Right cardiac atrium (tissue), 5 donors: Measurements from ENCODE around the gene RARB. TPM values are rescaled to one million over a fixed set of nuclear protein-coding genes. Genes with fewer than 3 reads are reported as not detected.

Experiments used
- ATAC-seq, 2 donors: fragments of 200-7000 bp; cut with Tn5 transposase; one replicate each; pipeline versions ENCODE4 v1.8.0 to v1.9.1; 2020; ENCODE audit warnings: moderate library complexity in 2 of 2, mild to moderate bottlenecking in 1 of 2
- DNase-seq, 3 donors: peaks; one replicate each; pipeline ENCODE4 v3.0.0-alpha.2; 2020
- H3K27ac ChIP-seq: one replicate; pipeline ENCODE4 v1.5.1; 2013; ENCODE audit warnings: mild to moderate bottlenecking, low read length, control low read depth, moderate library complexity
- H3K27me3 ChIP-seq: one replicate; pipeline ENCODE4 v1.6.1; 2013; ENCODE audit not compliant: control insufficient read depth, insufficient read depth
- H3K4me1 ChIP-seq: one replicate; pipeline ENCODE4 v1.6.1; 2013; ENCODE audit warnings: low read length; ENCODE audit not compliant: control insufficient read depth, insufficient read depth
- H3K4me3 ChIP-seq: one replicate; pipeline ENCODE4 v1.5.1; 2013; ENCODE audit warnings: low read length, control low read depth
- H3K9me3 ChIP-seq: one replicate; pipeline ENCODE4 v1.6.1; 2013; ENCODE audit warnings: low read length; ENCODE audit not compliant: control insufficient read depth
- WGBS: extraction: QIAGEN DNeasy Blood & Tissue Kit; methylation state at CpG from one replicate; pipeline ENCODE4 v1.1.7; 2013; 5-methylcytosine and 5-hydroxymethylcytosine counted together
- intact Hi-C, 4 donors: fragments of 100-400 bp; cut with DNase I; formaldehyde crosslinking; loops; one replicate each; pipeline versions ENCODE4 v1.11.0 to v1.14.0; 2022 to 2023
- polyA plus RNA-seq: library from polyadenylated mRNA; stranded (reverse); fragments of 200-250 nt; gene quantifications from one replicate; pipeline ENCODE4 v1.2.3, GENCODE V29; 2013
- total RNA-seq, 4 donors: library from RNA; stranded (reverse); fragmentation: NEBNext Ultra II Directional; extraction: Animal tissue kit (Norgen Biotek cat#: 25700); gene quantifications; one replicate each; pipeline ENCODE4 v1.2.1, GENCODE V29; 2021
- donor health status: healthy with polysubstance abuse.
- donor health status: DM: no; HTN: yes; CAD: no.
- donor health status: DM: no; HTN: no; CAD: no.
- donor health status: DM: no; HTN: yes; CAD: no; lungs with severe emphysema.
- donor health status: DM: yes; HTN: yes; CAD: no.

The RARB gene
- total and polyA plus RNA-seq, 5 donors: 9.5 to 26.4 (median 24.0) TPM

DNA sequence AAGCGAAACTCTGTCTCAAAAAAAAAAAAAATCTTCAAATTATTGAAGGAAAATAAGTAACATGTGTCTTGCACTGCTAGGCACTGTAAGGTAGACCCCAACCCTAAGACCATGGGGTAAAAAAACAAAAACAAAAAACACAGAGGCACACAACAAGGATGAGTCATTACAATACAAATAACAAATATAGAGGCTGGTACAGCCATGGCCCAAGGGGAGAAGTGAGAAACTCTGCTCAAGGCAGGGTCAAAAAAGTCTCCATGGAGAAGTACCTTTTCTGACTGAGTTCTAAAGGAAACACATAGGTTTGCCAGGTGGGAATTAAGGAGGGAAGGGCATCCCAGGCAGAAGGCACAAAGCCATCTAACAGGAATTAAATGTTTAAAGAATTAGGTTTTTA lies 182.1 kb downstream of the RARB start:
- H3K9me3 ChIP-seq: no peaks in the 10 kb centered on the region
- ATAC-seq: no peak
- intact Hi-C loops: no loop called here
- H3K4me3 ChIP-seq: no peak overlapping the region
- H3K27me3 ChIP-seq: no peaks in the 10 kb centered on the region
- H3K4me1 ChIP-seq: no peaks in the 10 kb centered on the region
- H3K27ac ChIP-seq: no peak overlapping the region
- DNase-seq: no peak
- 98% methylated on average over 1 of the region's 1 CpG for WGBS

DNA sequence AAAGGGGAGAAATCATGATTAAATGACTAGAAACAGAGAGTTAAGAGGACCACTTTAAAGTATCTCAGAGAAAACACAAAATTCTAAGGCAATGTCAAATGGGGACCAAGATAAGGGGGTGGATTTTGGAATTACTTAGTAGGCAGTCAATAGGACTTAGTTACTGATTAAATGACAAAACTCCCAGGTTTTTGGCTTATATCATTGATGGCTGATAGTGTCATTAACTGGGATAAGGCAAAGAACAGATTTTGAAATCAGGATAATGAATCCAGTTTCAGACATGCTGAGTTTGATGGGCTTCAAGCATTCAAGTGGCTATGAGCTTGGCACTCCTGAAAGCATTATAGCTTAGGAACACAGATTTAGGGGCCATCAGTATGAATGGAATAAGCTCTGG lies 182.7 kb downstream of the RARB start:
- intact Hi-C loops: no loop called here
- no peak for DNase-seq
- no peak for ATAC-seq
- Histone ChIP-seq H3K27me3 (no peaks in the 10 kb centered on the region), H3K27ac (no peak overlapping the region), H3K9me3 (no peaks in the 10 kb centered on the region), H3K4me1 (no peaks in the 10 kb centered on the region), H3K4me3 (no peak overlapping the region)

DNA sequence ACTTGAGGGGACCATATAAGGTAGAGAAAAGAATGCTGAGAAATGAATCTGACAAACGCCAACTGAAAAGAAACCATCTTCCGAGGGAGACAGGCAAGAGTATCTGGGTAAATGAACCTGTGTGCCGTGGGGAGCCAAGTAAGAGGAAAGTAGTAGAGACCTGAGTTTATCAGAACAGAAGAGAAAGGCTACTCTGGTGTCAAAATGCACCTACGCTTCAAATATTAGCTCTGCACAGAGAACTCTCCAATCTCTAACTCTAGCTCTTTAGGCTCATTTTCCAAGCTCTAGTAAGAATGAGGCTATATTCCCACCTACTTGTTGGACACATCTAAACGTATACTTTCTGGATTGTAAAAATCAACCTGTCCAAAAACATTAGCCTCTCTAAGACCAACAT lies 183.1 kb downstream of the RARB start:
- Histone ChIP-seq H3K27ac (no peak overlapping the region), H3K4me1 (no peaks in the 10 kb centered on the region), H3K4me3 (no peak overlapping the region), H3K9me3 (no peaks in the 10 kb centered on the region), H3K27me3 (no peaks in the 10 kb centered on the region)
- intact Hi-C loops: no loop called here
- no peak for DNase-seq
- WGBS: 95% methylated on average over 5 of the region's 5 CpGs
- no peak for ATAC-seq

DNA sequence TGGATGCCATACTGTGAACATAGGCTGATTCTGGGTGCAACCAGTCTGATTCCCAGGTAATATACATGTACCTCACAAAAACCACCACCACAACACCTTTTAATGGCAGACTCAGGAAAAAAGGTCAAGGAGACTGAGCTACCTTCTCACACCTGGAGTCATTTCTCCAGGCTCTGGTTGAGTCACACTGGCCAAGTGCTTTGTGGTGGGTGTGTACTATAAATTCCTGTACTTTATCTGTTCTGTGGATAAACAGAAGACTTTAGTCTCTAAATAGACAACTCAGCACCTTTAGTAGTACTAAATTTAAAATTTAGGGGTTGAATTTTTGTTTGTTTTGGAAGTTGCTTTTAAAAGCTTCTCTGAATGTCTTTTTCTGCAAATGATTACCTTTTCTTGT lies 190.0 kb downstream of the RARB start:
- ATAC-seq (no peak), DNase-seq (no peak)
- no peak overlapping the region for H3K27ac ChIP-seq
- no peaks in the 10 kb centered on the region for H3K4me1 ChIP-seq
- H3K4me3 ChIP-seq: no peak overlapping the region
- no peaks in the 10 kb centered on the region for H3K9me3 ChIP-seq
- intact Hi-C loops: no loop called here
- H3K27me3 ChIP-seq: no peaks in the 10 kb centered on the region

DNA sequence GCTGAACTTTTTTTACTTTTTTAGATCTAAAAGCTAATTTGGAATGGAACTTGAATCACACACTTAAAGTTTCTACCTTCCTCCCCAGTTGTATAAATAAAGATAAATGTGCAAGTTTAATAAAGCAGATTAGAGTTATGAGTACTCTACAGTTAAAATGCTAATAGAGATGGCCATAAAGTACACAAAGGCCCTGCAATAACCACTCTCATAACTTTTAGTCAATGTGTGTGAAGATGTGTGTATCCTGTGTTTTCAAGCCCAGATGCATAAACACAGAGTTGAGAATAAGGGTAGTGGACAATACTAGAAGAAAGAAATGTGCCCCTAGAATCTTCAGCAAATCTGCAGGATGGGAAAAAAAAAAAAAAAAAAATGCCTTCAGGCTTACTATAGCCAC lies 191.3 kb downstream of the RARB start:
- ATAC-seq: no peak
- intact Hi-C loops: no loop called here

DNA sequence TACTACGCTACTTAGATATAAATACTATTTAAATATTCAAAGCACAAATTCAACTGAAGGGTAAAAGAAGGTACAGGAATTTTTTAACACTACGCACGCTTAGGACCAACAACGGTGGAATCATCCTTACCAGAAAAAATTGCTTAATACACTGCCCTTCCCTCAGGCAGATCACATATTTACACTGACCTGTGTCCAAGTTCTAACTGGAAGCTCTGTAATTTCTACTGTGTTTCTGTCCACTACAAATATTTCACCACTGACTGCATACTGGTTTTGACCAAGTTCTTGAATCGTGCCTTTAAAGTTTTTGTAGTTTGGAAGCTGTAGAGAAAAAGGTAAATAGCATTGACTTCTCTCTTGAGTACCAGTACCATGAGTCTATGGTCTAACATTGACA lies 192.4 kb downstream of the RARB start:
- intact Hi-C loops: no loop called here
- H3K4me3 ChIP-seq: no peak overlapping the region
- H3K27ac ChIP-seq: no peak overlapping the region
- 98% methylated on average over 5 of the region's 5 CpGs for WGBS
- no peaks in the 10 kb centered on the region for H3K4me1 ChIP-seq
- DNase-seq (no peak), ATAC-seq (no peak)
- no peaks in the 10 kb centered on the region for H3K27me3 ChIP-seq
- no peaks in the 10 kb centered on the region for H3K9me3 ChIP-seq

More for the DNA sequence above, 191.3 kb downstream of the RARB start:
- Histone ChIP-seq H3K4me1 (no peaks in the 10 kb centered on the region), H3K27me3 (no peaks in the 10 kb centered on the region), H3K4me3 (no peak overlapping the region), H3K27ac (no peak overlapping the region), H3K9me3 (no peaks in the 10 kb centered on the region)
- DNase-seq: no peak

DNA sequence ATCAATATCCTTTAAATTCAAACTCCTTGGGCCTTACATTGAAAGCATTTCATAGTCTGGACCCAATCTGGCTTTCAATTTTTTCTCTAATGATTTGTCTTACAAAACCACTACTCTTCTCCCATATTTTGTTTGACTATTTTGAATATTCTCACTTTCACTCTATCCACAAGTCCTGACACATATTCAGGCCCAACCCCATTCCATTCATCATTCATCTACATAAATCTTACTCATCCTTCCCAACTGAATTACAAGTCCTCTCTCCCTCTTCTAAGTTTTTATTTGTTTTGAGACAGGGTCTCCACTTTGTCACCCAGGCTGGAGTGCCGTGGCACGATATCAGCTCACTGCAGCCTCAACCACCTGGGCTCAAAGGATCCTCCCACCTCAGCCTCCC lies 193.0 kb downstream of the RARB start:
- intact Hi-C loops: no loop called here

DNA sequence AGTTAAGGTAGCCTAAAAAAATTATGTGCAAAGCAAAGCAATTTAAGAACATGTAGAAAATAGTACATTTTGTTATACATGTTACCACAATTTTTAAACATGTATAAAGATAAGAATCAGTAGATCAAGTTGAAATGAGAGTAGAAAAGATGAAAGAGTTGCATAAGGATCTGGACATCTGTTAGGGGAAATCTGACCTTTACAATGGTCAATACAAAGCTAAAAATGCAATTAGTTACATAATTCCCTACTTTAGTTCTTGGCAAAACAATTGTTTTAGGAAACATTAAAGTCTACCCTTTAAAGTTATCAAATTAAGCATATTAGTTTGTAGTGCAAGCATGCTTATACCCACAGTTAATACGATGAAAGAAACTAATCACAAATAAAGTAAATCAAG lies 203.9 kb downstream of the RARB start:
- intact Hi-C loops: no loop called here
- 94% methylated on average over 1 of the region's 1 CpG for WGBS

More for the DNA sequence above, 193.0 kb downstream of the RARB start:
- no peak for ATAC-seq
- no peaks in the 10 kb centered on the region for H3K27me3 ChIP-seq
- H3K4me3 ChIP-seq: no peak overlapping the region
- 97% methylated on average over 2 of the region's 2 CpGs for WGBS
- no peak overlapping the region for H3K27ac ChIP-seq
- H3K9me3 ChIP-seq: no peaks in the 10 kb centered on the region
- no peak for DNase-seq
- H3K4me1 ChIP-seq: no peaks in the 10 kb centered on the region

DNA sequence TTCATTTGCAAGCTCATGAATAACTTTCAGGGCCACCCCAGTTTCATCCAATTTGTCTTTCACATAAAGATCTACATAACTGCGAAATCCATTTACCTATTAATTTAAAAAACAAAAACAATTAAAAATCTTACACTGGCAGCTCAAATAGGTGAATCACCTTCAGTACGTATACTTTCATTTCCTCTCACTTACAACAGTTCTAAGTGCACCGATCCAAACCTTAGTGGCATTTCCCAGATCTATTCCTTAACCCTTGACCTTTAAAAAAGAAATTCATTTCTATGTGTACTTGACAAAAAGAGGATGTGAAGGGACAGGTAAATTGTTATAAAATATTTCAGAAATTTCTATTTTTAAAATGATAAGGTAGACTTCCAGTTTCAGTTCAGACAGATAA lies 205.9 kb downstream of the RARB start:
- Histone ChIP-seq H3K4me1 (no peaks in the 10 kb centered on the region), H3K9me3 (no peaks in the 10 kb centered on the region), H3K27ac (no peak overlapping the region), H3K27me3 (no peaks in the 10 kb centered on the region), H3K4me3 (no peak overlapping the region)
- DNase-seq (no peak), ATAC-seq (no peak)
- intact Hi-C loops: no loop called here
- 89% methylated on average over 3 of the region's 3 CpGs for WGBS

More for the DNA sequence above, 203.9 kb downstream of the RARB start:
- DNase-seq (no peak), ATAC-seq (no peak)
- no peak overlapping the region for H3K27ac ChIP-seq
- no peaks in the 10 kb centered on the region for H3K9me3 ChIP-seq
- H3K27me3 ChIP-seq: no peaks in the 10 kb centered on the region
- H3K4me1 ChIP-seq: no peaks in the 10 kb centered on the region
- no peak overlapping the region for H3K4me3 ChIP-seq

DNA sequence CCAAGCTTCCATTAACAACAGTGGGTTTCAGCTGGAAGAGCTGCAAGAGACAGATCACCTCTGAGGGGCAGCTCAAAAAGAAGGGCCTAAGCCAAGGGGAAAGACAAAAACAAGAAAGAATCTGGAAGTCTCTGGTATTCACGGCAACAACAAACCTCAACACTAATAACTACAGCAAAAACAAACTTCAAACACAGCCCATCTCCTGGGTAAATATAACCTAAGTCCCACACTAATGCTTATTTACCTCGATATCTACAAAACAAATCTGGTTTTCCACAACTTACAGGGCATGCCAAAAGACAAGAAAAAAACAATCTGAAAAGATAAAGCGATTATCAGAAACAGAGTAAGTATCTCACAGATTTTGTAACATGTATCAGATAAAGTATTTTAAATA lies 207.0 kb downstream of the RARB start:
- DNase-seq: no peak
- H3K4me1 ChIP-seq: no peaks in the 10 kb centered on the region
- no peak for ATAC-seq
- no peak overlapping the region for H3K27ac ChIP-seq
- no peak overlapping the region for H3K4me3 ChIP-seq
- 87% methylated on average over 3 of the region's 3 CpGs for WGBS
- no peaks in the 10 kb centered on the region for H3K27me3 ChIP-seq
- no peaks in the 10 kb centered on the region for H3K9me3 ChIP-seq
- intact Hi-C loops: no loop called here
